SK-N-MC (cell line): ENCODE data around the gene MRPS9.

Experiments
- EZH2 ChIP-seq: fragments of 200-600 bp; sonication (generic); IDR thresholded peaks from one replicate; pipeline ENCODE4 v1.6.1; 2017; ENCODE audit warnings: antibody characterized with exemption
- POLR2AphosphoS5 ChIP-seq: IDR thresholded peaks from 2 replicates; pipeline ENCODE4 v1.6.1; 2012; ENCODE audit warnings: mild to moderate bottlenecking, low read depth, low read length, borderline replicate concordance

- TF ChIP-seq EZH2: no peak
- TF ChIP-seq POLR2AphosphoS5: no peak
Measured at GRCh38 chr2:105073591-105073990, 35.7 kb downstream of the MRPS9 start.
